BJ (cell line): ENCODE measurements around the gene MMGT1. TPM values are rescaled to one million over a fixed set of nuclear protein-coding genes. Genes with fewer than 3 reads are reported as not detected.

Experiments
- CTCF ChIA-PET: fragments of 350-600 bp; formaldehyde crosslinking; extraction: SDS; loops from one replicate; lab custom pipeline; 2021; ENCODE audit warnings: antibody characterized with exemption, inconsistent platforms; lab: Yijun Ruan, JAX
- POLR2A ChIA-PET: fragments of 300-600 bp; sonication (Branson Sonifier 250); formaldehyde crosslinking; extraction: SDS; loops from one replicate; lab custom pipeline; 2021; ENCODE audit warnings: antibody characterized with exemption; lab: Charles Lee
- DNase-seq: peaks from one replicate; pipeline ENCODE4 v3.0.0-alpha.2; 2011; ENCODE audit warnings: low read depth
- H3K27me3 ChIP-seq: 2 replicates; pipeline ENCODE4 v1.6.0; 2011; ENCODE audit warnings: low read length; ENCODE audit not compliant: control insufficient read depth, insufficient read depth
- H3K36me3 ChIP-seq: 2 replicates; pipeline ENCODE4 v1.5.1; 2011; ENCODE audit warnings: low read length; ENCODE audit not compliant: control insufficient read depth, insufficient read depth
- H3K4me3 ChIP-seq: 2 replicates; pipeline ENCODE4 v1.5.1; 2011; ENCODE audit warnings: low read depth, mild to moderate bottlenecking, control low read depth, low read length
- polyA plus RNA-seq: library from polyadenylated mRNA; depleted of rRNA; stranded (reverse); fragments of >200 nt; gene quantifications from 2 replicates; pipeline ENCODE4 v1.2.3, GENCODE V29; 2011
- TF ChIP-seq, protein P1 (sequence below): IDR thresholded peaks from 2 replicates; pipeline ENCODE4 v1.5.1; 2011; ENCODE audit warnings: low read depth, mild to moderate bottlenecking, control low read depth, inconsistent platforms, low read length, moderate library complexity; ENCODE audit not compliant: insufficient read depth

Gene MMGT1
- polyA plus RNA-seq, 1 experiment, result 9.8 TPM

DNA sequence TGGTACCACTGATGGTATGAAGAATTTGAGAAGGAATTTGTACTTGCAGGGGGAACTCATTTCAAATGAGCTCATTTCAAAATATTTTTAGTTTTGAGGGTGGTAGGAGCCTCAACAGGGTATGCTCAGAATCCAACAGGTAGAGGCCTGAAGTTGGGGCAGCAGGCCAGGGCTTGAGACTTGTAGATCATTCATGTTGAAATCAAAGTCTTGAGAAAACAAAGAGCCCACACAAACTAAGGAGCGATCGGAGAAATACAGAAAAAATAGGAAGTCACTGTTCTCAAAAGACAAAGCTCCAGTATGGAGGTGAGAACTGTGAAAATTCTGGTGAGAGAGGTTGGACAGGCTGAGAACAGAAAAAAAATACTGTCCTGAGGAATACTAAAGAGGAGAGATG, 10.5 kb upstream of the MMGT1 start:
- CTCF ChIA-PET, result interaction anchor here (1.2 kb wide), 1 partner anchor 9 kb away, joined by 3 read pairs; no protein-coding TSS in a partner anchor
- peak overlapping the region; percentile 74; the same call in 1 of the 2 replicates for H3K4me3 ChIP-seq

DNA sequence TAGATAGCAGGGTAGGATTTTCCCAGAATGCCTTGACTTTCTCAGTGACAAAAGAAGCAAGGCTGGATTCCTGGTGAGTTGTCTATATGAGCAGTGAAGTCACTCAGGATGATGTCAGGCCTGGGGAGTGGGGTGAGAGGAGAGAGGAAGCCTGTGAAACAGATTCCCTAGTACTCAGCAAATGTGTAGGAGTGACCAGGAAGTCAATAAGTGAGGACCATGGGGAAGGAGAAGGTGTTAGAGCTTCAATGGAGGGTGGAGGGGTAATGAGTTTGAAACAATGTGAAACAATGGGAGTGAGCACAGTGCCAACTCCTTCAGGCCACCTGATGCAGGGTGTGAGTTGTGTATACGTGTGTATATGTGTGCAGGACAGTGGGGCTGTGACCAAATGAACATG, 9.1 kb upstream of the MMGT1 start:
- POLR2A ChIA-PET, result no interaction called here
- H3K4me3 ChIP-seq, result no peak overlapping the region
- no peak for DNase-seq
- TF ChIP-seq, protein P1, sequence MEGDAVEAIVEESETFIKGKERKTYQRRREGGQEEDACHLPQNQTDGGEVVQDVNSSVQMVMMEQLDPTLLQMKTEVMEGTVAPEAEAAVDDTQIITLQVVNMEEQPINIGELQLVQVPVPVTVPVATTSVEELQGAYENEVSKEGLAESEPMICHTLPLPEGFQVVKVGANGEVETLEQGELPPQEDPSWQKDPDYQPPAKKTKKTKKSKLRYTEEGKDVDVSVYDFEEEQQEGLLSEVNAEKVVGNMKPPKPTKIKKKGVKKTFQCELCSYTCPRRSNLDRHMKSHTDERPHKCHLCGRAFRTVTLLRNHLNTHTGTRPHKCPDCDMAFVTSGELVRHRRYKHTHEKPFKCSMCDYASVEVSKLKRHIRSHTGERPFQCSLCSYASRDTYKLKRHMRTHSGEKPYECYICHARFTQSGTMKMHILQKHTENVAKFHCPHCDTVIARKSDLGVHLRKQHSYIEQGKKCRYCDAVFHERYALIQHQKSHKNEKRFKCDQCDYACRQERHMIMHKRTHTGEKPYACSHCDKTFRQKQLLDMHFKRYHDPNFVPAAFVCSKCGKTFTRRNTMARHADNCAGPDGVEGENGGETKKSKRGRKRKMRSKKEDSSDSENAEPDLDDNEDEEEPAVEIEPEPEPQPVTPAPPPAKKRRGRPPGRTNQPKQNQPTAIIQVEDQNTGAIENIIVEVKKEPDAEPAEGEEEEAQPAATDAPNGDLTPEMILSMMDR, result no peak
- no peaks in the 10 kb centered on the region for H3K36me3 ChIP-seq
- no peaks in the 10 kb centered on the region for H3K27me3 ChIP-seq
- CTCF ChIA-PET, result no interaction called here

More for the DNA sequence above, 10.5 kb upstream of the MMGT1 start:
- no peak for DNase-seq
- Histone ChIP-seq H3K36me3 (no peaks in the 10 kb centered on the region), H3K27me3 (no peaks in the 10 kb centered on the region)
- TF ChIP-seq, protein P1, result no peak
- POLR2A ChIA-PET, result no interaction called here

DNA sequence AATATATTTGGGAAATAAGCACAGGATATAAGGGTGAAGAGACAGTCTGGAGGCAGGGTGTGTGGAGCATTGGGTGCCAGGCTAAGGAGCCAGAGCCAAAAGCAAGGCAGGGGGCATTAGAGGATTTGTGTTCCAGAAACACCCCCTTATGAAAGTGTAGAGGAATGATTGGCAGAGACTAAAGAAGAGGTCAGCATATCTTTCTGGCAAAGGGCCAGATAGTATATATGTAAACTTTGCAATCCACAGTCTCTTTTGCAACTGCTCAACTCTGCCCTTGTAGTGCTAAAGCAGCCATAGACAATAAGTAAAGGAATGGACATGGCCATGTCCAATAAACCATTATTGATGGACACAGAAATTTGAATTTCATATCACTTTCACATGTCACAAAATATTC, 7.9 kb upstream of the MMGT1 start:
- Histone ChIP-seq H3K36me3 (no peaks in the 10 kb centered on the region), H3K27me3 (no peaks in the 10 kb centered on the region), H3K4me3 (no peak overlapping the region)
- no peak for DNase-seq
- TF ChIP-seq, protein P1, result no peak
- CTCF ChIA-PET, result no interaction called here
- POLR2A ChIA-PET, result no interaction called here

DNA sequence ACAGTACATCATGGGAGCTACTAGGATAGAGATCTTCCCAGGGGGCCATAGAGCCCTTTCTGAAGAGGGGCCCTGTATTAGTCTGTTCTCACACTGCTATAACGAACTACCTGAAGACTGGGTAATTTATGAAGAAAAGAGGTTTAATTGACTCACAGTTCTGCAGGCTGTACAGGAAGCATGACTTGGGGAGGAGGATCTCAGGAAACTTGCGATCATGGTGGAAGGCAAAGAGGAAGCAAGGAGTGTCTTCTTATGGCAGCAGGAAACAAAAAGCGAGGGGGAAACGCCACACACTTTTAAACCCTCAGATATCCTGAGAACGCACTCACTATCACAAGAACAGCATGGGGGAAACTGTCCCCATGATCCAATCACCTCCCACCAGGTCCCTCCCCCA, 7.2 kb upstream of the MMGT1 start:
- ChIA-PET POLR2A (no interaction called here), CTCF (no interaction called here)
- Histone ChIP-seq H3K4me3 (no peak overlapping the region), H3K36me3 (no peaks in the 10 kb centered on the region), H3K27me3 (no peaks in the 10 kb centered on the region)
- no peak for DNase-seq
- TF ChIP-seq, protein P1, result no peak

- POLR2A ChIA-PET, result interaction anchor here (0.6 to 0.7 kb wide), 2 partner anchors 294 to 994 kb away, joined by 3 to 7 read pairs; no protein-coding TSS in a partner anchor
- H3K27me3 ChIP-seq, result no peaks in the 10 kb centered on the region
- CTCF ChIA-PET, result interaction anchor here (0.6 to 1.0 kb wide), 2 partner anchors 51 to 450 kb away, joined by 3 to 4 read pairs; no protein-coding TSS in a partner anchor
- peak; percentile 46 for DNase-seq
- TF ChIP-seq, protein P1, result no peak
- no peak overlapping the region for H3K4me3 ChIP-seq
- H3K36me3 ChIP-seq, result no peaks in the 10 kb centered on the region
Observed at GRCh38 chrX:135977611-135978010, 3.8 kb upstream of the MMGT1 start.
